Suprapubic skin (tissue), 3 donors: ENCODE measurements around the gene SHC2.

Experiments
- CTCF ChIP-seq, 2 donors: fragments of 200-600 bp in 1 of 2; fragments of 450-650 bp in 1 of 2; sonication (generic) in 1 of 2; IDR thresholded peaks; one replicate each; pipeline ENCODE4 v1.5.1; 2016 to 2019; ENCODE audit warnings: antibody characterized with exemption in 2 of 2, mild to moderate bottlenecking in 1 of 2, moderate library complexity in 1 of 2
- POLR2A ChIP-seq, 2 donors: fragments of 450-650 bp; IDR thresholded peaks; one replicate each; pipeline ENCODE4 v1.6.1; 2017; ENCODE audit warnings: antibody characterized with exemption in 2 of 2, mild to moderate bottlenecking in 2 of 2, moderate library complexity in 2 of 2

GRCh38 chr19:405121-405965 is 55.5 kb downstream of the SHC2 start:
- TF ChIP-seq CTCF (IDR thresholded peaks at IDR 0.05) (no peak), POLR2A (IDR thresholded peaks at IDR 0.05) (no peak)
